ENCODE data around the gene LHPP.

Gene LHPP

GRCh38 chr10:124651402-124651891, 189.8 kb downstream of the LHPP start:
- H3K4me3 ChIP-seq (ENCODE audit: low read depth, low read length), result no peak overlapping the region
- TF ChIP-seq MAX (IDR thresholded peaks at IDR 0.05; ENCODE audit: low read depth, low read length), result no peak
- no peak for TF ChIP-seq MYC (IDR thresholded peaks at IDR 0.05; ENCODE audit: low read depth, low read length)
- TF ChIP-seq POLR2A (IDR thresholded peaks at IDR 0.05; ENCODE audit: extremely low read depth, insufficient read length), result no peak
- DNase-seq (ENCODE audit: low read depth), result peak; percentile 28

- H3K4me3 ChIP-seq (ENCODE audit: low read depth, low read length), result no peak overlapping the region
- TF ChIP-seq MAX (IDR thresholded peaks at IDR 0.05; ENCODE audit: low read depth, low read length), result no peak
- TF ChIP-seq MYC (IDR thresholded peaks at IDR 0.05; ENCODE audit: low read depth, low read length), result no peak
- no peak for TF ChIP-seq CTCF (IDR thresholded peaks at IDR 0.05; ENCODE audit: low read depth, low read length)
- TF ChIP-seq POLR2A (IDR thresholded peaks at IDR 0.05; ENCODE audit: extremely low read depth, insufficient read length), result no peak
- DNase-seq (ENCODE audit: low read depth), result no peak
Measured at GRCh38 chr10:124652200-124652599, 190.6 kb downstream of the LHPP start.

- TF ChIP-seq POLR2A (IDR thresholded peaks at IDR 0.05; ENCODE audit: extremely low read depth, insufficient read length), result no peak
- TF ChIP-seq MAX (IDR thresholded peaks at IDR 0.05; ENCODE audit: low read depth, low read length), result no peak
- no peak for TF ChIP-seq CTCF (IDR thresholded peaks at IDR 0.05; ENCODE audit: low read depth, low read length)
- TF ChIP-seq MYC (IDR thresholded peaks at IDR 0.05; ENCODE audit: low read depth, low read length), result no peak
- peak; percentile 55 for DNase-seq (ENCODE audit: low read depth)
- H3K4me3 ChIP-seq (ENCODE audit: low read depth, low read length), result no peak overlapping the region
Measured at GRCh38 chr10:124652701-124653100, 191.1 kb downstream of the LHPP start.

- DNase-seq (ENCODE audit: low read depth), result no peak
- no peak overlapping the region for H3K4me3 ChIP-seq (ENCODE audit: low read depth, low read length)
- TF ChIP-seq CTCF (IDR thresholded peaks at IDR 0.05; ENCODE audit: low read depth, low read length) (no peak), MAX (IDR thresholded peaks at IDR 0.05; ENCODE audit: low read depth, low read length) (no peak), MYC (IDR thresholded peaks at IDR 0.05; ENCODE audit: low read depth, low read length) (no peak), POLR2A (IDR thresholded peaks at IDR 0.05; ENCODE audit: extremely low read depth, insufficient read length) (no peak)
Measured at GRCh38 chr10:124653311-124653710, 191.7 kb downstream of the LHPP start.

- TF ChIP-seq CTCF (IDR thresholded peaks at IDR 0.05; ENCODE audit: low read depth, low read length) (no peak), MAX (IDR thresholded peaks at IDR 0.05; ENCODE audit: low read depth, low read length) (no peak), POLR2A (IDR thresholded peaks at IDR 0.05; ENCODE audit: extremely low read depth, insufficient read length) (no peak), MYC (IDR thresholded peaks at IDR 0.05; ENCODE audit: low read depth, low read length) (no peak)
- DNase-seq (ENCODE audit: low read depth), result no peak
- no peak overlapping the region for H3K4me3 ChIP-seq (ENCODE audit: low read depth, low read length)
Measured at GRCh38 chr10:124653811-124654651, 192.4 kb downstream of the LHPP start.

GRCh38 chr10:124654686-124655085, 193.1 kb downstream of the LHPP start:
- H3K4me3 ChIP-seq (ENCODE audit: low read depth, low read length), result no peak overlapping the region
- TF ChIP-seq MAX (IDR thresholded peaks at IDR 0.05; ENCODE audit: low read depth, low read length) (no peak), MYC (IDR thresholded peaks at IDR 0.05; ENCODE audit: low read depth, low read length) (no peak), POLR2A (IDR thresholded peaks at IDR 0.05; ENCODE audit: extremely low read depth, insufficient read length) (no peak), CTCF (IDR thresholded peaks at IDR 0.05; ENCODE audit: low read depth, low read length) (no peak)
- no peak for DNase-seq (ENCODE audit: low read depth)

Data from NB4 (cell line).